Liver (tissue), 9 donors: ENCODE measurements around the gene PPFIA4. TPM values are rescaled to one million over a fixed set of nuclear protein-coding genes. Genes with fewer than 3 reads are reported as not detected.
"Not testable (repeated sequence)": the region's sequence is repeated elsewhere in the genome, so short reads cannot be mapped to it uniquely, and the experiment has no call there.

ENCODE experiments used
- DNase-seq: peaks from one replicate; pipeline ENCODE4 v3.0.0-alpha.2; 2017; ENCODE audit warnings: low spot score
- H3K27ac ChIP-seq, 2 donors: one replicate each; pipeline ENCODE4 v1.7.0; 2013; ENCODE audit warnings: inconsistent platforms in 2 of 2, low read length in 2 of 2, control low read depth in 1 of 2, low read depth in 1 of 2, mild to moderate bottlenecking in 1 of 2
- H3K27me3 ChIP-seq, 4 donors: one replicate each; pipeline versions ENCODE4 v1.6.1 to v1.7.0; 2013; ENCODE audit warnings: low read length in 3 of 4, inconsistent platforms in 1 of 4, mild to moderate bottlenecking in 1 of 4, moderate library complexity in 1 of 4; ENCODE audit not compliant: control insufficient read depth in 4 of 4, insufficient read depth in 4 of 4
- H3K36me3 ChIP-seq, 4 donors: one replicate each; pipeline versions ENCODE4 v1.6.1 to v1.7.0; 2013; ENCODE audit warnings: low read length in 3 of 4, mild to moderate bottlenecking in 3 of 4, low read depth in 1 of 4, moderate library complexity in 1 of 4; ENCODE audit not compliant: control insufficient read depth in 4 of 4, insufficient read depth in 3 of 4
- H3K4me1 ChIP-seq, 4 donors: one replicate each; pipeline versions ENCODE4 v1.6.1 to v1.7.0; 2013; ENCODE audit warnings: low read length in 3 of 4, mild to moderate bottlenecking in 3 of 4, moderate library complexity in 1 of 4; ENCODE audit not compliant: control insufficient read depth in 4 of 4, insufficient read depth in 4 of 4
- H3K4me3 ChIP-seq, 3 donors: one replicate each; pipeline versions ENCODE4 v1.6.1 to v1.7.0; 2013; ENCODE audit warnings: low read length in 3 of 3, control low read depth in 1 of 3, low read depth in 1 of 3, mild to moderate bottlenecking in 1 of 3
- H3K9ac ChIP-seq, 2 donors: one replicate each; pipeline ENCODE4 v1.7.0; 2013; ENCODE audit warnings: low read length in 2 of 2, mild to moderate bottlenecking in 2 of 2, moderate library complexity in 2 of 2, control low read depth in 1 of 2, low read depth in 1 of 2
- H3K9me3 ChIP-seq, 4 donors: one replicate each; pipeline versions ENCODE4 v1.6.1 to v1.7.0; 2013; ENCODE audit warnings: low read length in 3 of 4; ENCODE audit not compliant: control insufficient read depth in 4 of 4
- CTCF ChIP-seq: fragments of 150-350 bp; IDR thresholded peaks from 2 replicates; pipeline ENCODE4 v1.5.1; 2017; ENCODE audit warnings: improper control_type of control experiment, low read depth, low read length; ENCODE audit not compliant: missing input control
- EGR1 ChIP-seq, 2 donors: IDR thresholded peaks; 2 replicates each; pipeline ENCODE4 v1.6.1; 2016 to 2018; ENCODE audit warnings: antibody characterized with exemption in 2 of 2, low read depth in 2 of 2
- FOXA1 ChIP-seq: IDR thresholded peaks from 2 replicates; pipeline ENCODE4 v1.6.1; 2016; ENCODE audit warnings: antibody characterized with exemption
- FOXA2 ChIP-seq: IDR thresholded peaks from 2 replicates; pipeline ENCODE4 v1.6.1; 2016; ENCODE audit warnings: antibody characterized with exemption
- GABPA ChIP-seq, 2 donors: IDR thresholded peaks in 1 of 2; conservative IDR thresholded peaks in 1 of 2; 2 replicates each; pipeline ENCODE4 v1.6.1; 2016; ENCODE audit warnings: antibody characterized with exemption in 2 of 2, mild to moderate bottlenecking in 1 of 2, moderate library complexity in 1 of 2
- HNF4A ChIP-seq, 2 donors: conservative IDR thresholded peaks; 2 replicates each; pipeline ENCODE4 v1.6.1; 2016; ENCODE audit warnings: antibody characterized with exemption in 2 of 2, mild to moderate bottlenecking in 2 of 2
- HNF4G ChIP-seq: IDR thresholded peaks from 2 replicates; pipeline ENCODE4 v1.6.1; 2016; ENCODE audit warnings: antibody characterized with exemption
- JUND ChIP-seq, 2 donors: IDR thresholded peaks; 2 replicates each; pipeline ENCODE4 v1.6.1; 2016; ENCODE audit warnings: antibody characterized with exemption in 2 of 2
- NR2F2 ChIP-seq: IDR thresholded peaks from 2 replicates; pipeline ENCODE4 v1.6.1; 2016; ENCODE audit warnings: antibody characterized with exemption
- RAD21 ChIP-seq, 2 donors: IDR thresholded peaks; 2 replicates each; pipeline ENCODE4 v1.6.1; 2016; ENCODE audit warnings: antibody characterized with exemption in 2 of 2, mild to moderate bottlenecking in 2 of 2
- RXRA ChIP-seq, 2 donors: IDR thresholded peaks; 2 replicates each; pipeline ENCODE4 v1.6.1; 2017 to 2018; ENCODE audit warnings: antibody characterized with exemption in 2 of 2, mild to moderate bottlenecking in 1 of 2
- SP1 ChIP-seq: IDR thresholded peaks from 2 replicates; pipeline ENCODE4 v1.6.1; 2018; ENCODE audit warnings: antibody characterized with exemption, mild to moderate bottlenecking
- TAF1 ChIP-seq: conservative IDR thresholded peaks from 2 replicates; pipeline ENCODE4 v1.6.1; 2016; ENCODE audit warnings: antibody characterized with exemption, mild to moderate bottlenecking
- YY1 ChIP-seq: IDR thresholded peaks from 2 replicates; pipeline ENCODE4 v1.6.1; 2016; ENCODE audit warnings: antibody characterized with exemption, mild to moderate bottlenecking
- ZBTB33 ChIP-seq: IDR thresholded peaks from 2 replicates; pipeline ENCODE4 v1.6.1; 2016; ENCODE audit warnings: antibody characterized with exemption
- WGBS: extraction: QIAGEN DNeasy Blood & Tissue Kit; methylation state at CpG from one replicate; pipeline ENCODE4 v1.1.7; 2013; 5-methylcytosine and 5-hydroxymethylcytosine counted together
- polyA plus RNA-seq, 2 donors: library from polyadenylated mRNA; stranded (reverse) in 1 of 2; unstranded in 1 of 2; fragments of 200-250 nt in 1 of 2; fragments of >200 nt in 1 of 2; fragmentation: Nextera tagmentation in 1 of 2; extraction: Ambion mirVana in 1 of 2; gene quantifications; one replicate each; pipeline versions ENCODE4 v1.2.1 to v1.2.3, GENCODE V29; 2013 to 2015
- total RNA-seq, 2 donors: library from RNA; depleted of rRNA; stranded (reverse); fragments of >200 nt; gene quantifications; one replicate each; pipeline ENCODE4 v1.2.3, GENCODE V29; 2014
- TF ChIP-seq, protein P1 (sequence below): IDR thresholded peaks from 2 replicates; pipeline ENCODE4 v1.6.1; 2016; ENCODE audit warnings: antibody characterized with exemption
- TF ChIP-seq, protein P2 (sequence below): IDR thresholded peaks from 2 replicates; pipeline ENCODE4 v1.6.1; 2016; ENCODE audit warnings: antibody characterized with exemption
- TF ChIP-seq, protein P3 (sequence below): IDR thresholded peaks from 2 replicates; pipeline ENCODE4 v1.6.1; 2016; ENCODE audit warnings: antibody characterized with exemption, mild to moderate bottlenecking
- donor health status: healthy.
- donor health status: healthy.
- donor health status: healthy.
- donor health status: healthy.
- donor health status: healthy.

Gene PPFIA4
- total and polyA plus RNA-seq, 4 donors = 0.07 to 0.33 (median 0.15) TPM

GRCh38 chr1:203011582-203011981 is 14.7 kb upstream of the PPFIA4 start:
- H3K9me3 ChIP-seq = no peaks in the 10 kb centered on the region
- no peak overlapping the region for H3K9ac ChIP-seq
- H3K27ac ChIP-seq = no peak overlapping the region
- peaks cover 3 to 16% (median 11%) of the 10 kb centered on the region in 4 donors for H3K4me1 ChIP-seq
- H3K27me3 ChIP-seq = no peaks in the 10 kb centered on the region
- DNase-seq = no peak
- WGBS = 94% methylated on average over 5 of the region's 5 CpGs
- peaks cover 9 to 50% (median 31%) of the 10 kb centered on the region in 4 donors for H3K36me3 ChIP-seq
- no peak overlapping the region for H3K4me3 ChIP-seq
- TF ChIP-seq NR2F2 = no peak

DNA sequence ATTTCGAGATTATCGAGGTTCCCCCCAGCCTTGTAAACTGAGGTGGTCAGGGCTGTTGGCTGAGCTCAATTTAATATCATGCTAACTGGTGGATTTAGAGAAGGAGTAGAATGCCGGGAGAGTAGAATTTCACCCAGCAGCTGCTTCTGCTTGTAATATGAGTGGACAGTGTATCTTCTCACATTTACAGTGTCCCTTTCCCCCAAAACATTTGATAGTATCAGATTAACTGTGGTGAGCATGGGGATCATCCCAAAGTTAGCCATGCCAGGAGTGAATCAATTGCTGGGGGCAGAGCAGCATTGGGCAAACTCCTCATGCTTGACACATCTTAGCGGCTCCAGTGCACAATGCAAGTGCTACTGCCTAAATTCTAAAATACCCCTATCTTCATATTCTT is 9.2 kb upstream of the PPFIA4 start:
- WGBS = 98% methylated on average over 4 of the region's 4 CpGs

GRCh38 chr1:203017692-203018091 is 8.6 kb upstream of the PPFIA4 start:
- Histone ChIP-seq H3K27me3 (no peaks in the 10 kb centered on the region), H3K9me3 (no peaks in the 10 kb centered on the region), H3K27ac (no peak overlapping the region), H3K9ac (no peak overlapping the region), H3K4me3 (no peak overlapping the region), H3K4me1 (no peaks in the 10 kb centered on the region), H3K36me3 (peaks cover 14 to 85% (median 65%) of the 10 kb centered on the region in 4 donors)
- DNase-seq = no peak
- TF ChIP-seq JUND (IDR thresholded peaks at IDR 0.05) (no peak), NR2F2 (no peak), GABPA (IDR thresholded peaks at IDR 0.05 in 1 of 2, conservative IDR thresholded peaks at IDR 0.05 in 1 of 2) (no peak), ZBTB33 (no peak), RXRA (IDR thresholded peaks at IDR 0.05) (no peak), EGR1 (IDR thresholded peaks at IDR 0.05; ENCODE audit: low read depth in 2 of 2) (no peak), TAF1 (no peak), YY1 (no peak), HNF4G (no peak), HNF4A (conservative IDR thresholded peaks at IDR 0.05) (no peak), CTCF (no peak), SP1 (no peak), RAD21 (IDR thresholded peaks at IDR 0.05) (no peak), FOXA2 (no peak), FOXA1 (no peak)
- TF ChIP-seq, protein P1, sequence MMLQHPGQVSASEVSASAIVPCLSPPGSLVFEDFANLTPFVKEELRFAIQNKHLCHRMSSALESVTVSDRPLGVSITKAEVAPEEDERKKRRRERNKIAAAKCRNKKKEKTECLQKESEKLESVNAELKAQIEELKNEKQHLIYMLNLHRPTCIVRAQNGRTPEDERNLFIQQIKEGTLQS = no peak
- TF ChIP-seq, protein P2, sequence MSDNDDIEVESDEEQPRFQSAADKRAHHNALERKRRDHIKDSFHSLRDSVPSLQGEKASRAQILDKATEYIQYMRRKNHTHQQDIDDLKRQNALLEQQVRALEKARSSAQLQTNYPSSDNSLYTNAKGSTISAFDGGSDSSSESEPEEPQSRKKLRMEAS = no peak
- TF ChIP-seq, protein P3, sequence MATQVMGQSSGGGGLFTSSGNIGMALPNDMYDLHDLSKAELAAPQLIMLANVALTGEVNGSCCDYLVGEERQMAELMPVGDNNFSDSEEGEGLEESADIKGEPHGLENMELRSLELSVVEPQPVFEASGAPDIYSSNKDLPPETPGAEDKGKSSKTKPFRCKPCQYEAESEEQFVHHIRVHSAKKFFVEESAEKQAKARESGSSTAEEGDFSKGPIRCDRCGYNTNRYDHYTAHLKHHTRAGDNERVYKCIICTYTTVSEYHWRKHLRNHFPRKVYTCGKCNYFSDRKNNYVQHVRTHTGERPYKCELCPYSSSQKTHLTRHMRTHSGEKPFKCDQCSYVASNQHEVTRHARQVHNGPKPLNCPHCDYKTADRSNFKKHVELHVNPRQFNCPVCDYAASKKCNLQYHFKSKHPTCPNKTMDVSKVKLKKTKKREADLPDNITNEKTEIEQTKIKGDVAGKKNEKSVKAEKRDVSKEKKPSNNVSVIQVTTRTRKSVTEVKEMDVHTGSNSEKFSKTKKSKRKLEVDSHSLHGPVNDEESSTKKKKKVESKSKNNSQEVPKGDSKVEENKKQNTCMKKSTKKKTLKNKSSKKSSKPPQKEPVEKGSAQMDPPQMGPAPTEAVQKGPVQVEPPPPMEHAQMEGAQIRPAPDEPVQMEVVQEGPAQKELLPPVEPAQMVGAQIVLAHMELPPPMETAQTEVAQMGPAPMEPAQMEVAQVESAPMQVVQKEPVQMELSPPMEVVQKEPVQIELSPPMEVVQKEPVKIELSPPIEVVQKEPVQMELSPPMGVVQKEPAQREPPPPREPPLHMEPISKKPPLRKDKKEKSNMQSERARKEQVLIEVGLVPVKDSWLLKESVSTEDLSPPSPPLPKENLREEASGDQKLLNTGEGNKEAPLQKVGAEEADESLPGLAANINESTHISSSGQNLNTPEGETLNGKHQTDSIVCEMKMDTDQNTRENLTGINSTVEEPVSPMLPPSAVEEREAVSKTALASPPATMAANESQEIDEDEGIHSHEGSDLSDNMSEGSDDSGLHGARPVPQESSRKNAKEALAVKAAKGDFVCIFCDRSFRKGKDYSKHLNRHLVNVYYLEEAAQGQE = no peak
- WGBS = 93% methylated on average over 6 of the region's 6 CpGs

More for the DNA sequence above, 9.2 kb upstream of the PPFIA4 start:
- Histone ChIP-seq H3K36me3 (peaks cover 12 to 80% (median 65%) of the 10 kb centered on the region in 4 donors), H3K9ac (no peak overlapping the region), H3K9me3 (no peaks in the 10 kb centered on the region), H3K4me3 (no peak overlapping the region), H3K4me1 (no peaks in the 10 kb centered on the region), H3K27ac (no peak overlapping the region), H3K27me3 (no peaks in the 10 kb centered on the region)
- TF ChIP-seq EGR1 (IDR thresholded peaks at IDR 0.05; ENCODE audit: low read depth in 2 of 2) (no peak), FOXA1 (no peak)
- DNase-seq = no peak

DNA sequence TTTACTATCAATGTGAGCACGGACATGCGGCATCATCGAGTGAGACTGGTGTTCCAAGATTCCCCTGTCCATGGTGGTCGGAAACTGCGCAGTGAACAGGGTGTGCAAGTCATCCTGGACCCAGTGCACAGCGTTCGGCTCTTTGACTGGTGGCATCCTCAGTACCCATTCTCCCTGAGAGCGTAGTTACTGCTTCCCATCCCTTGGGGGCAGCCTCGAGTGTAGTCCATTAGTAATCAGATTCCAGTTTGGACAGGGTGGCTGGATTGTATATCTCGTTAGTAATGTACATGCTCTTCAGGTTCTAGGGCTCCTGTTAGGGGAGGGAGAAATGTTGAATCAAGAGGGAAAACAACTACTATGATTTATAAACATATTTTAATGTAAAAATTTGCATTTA is 3.4 kb upstream of the PPFIA4 start:
- WGBS = 97% methylated on average over 5 of the region's 10 CpGs
- H3K4me3 ChIP-seq, H3K9ac ChIP-seq: not testable (repeated sequence)

More for the DNA sequence above, 3.4 kb upstream of the PPFIA4 start:
- H3K4me1 ChIP-seq, H3K9me3 ChIP-seq, H3K27me3 ChIP-seq, DNase-seq, H3K27ac ChIP-seq: not testable (repeated sequence)
- peaks cover 8 to 51% (median 46%) of the 10 kb centered on the region in 4 donors for H3K36me3 ChIP-seq
